IMR-90 (cell line): ENCODE measurements around the gene HLA-C. TPM values are rescaled to one million over a fixed set of nuclear protein-coding genes. Genes with fewer than 3 reads are reported as not detected.

Experiments
- ATAC-seq: fragments of 200-7000 bp; cut with Tn5 transposase; 2 replicates; pipeline ENCODE4 v1.9.1; 2020; ENCODE audit warnings: low read depth, mild to moderate bottlenecking, moderate library complexity
- BruUV-seq: library from RNA; stranded (reverse); fragments of 400-500 nt; replicated peaks from 2 replicates; lab custom pipeline; 2021; lab: Mats Ljungman, UMichigan
- CTCF ChIA-PET: fragments of 300-600 bp; formaldehyde crosslinking; extraction: SDS; loops from one replicate; lab custom pipeline; 2021; ENCODE audit warnings: antibody characterized with exemption; lab: Yijun Ruan, JAX
- POLR2A ChIA-PET: fragments of 300-600 bp; sonication (Branson Sonifier 250); formaldehyde crosslinking; loops from one replicate; lab custom pipeline; 2022; ENCODE audit warnings: antibody characterized with exemption; ENCODE audit not compliant: unreplicated experiment; lab: Charles Lee
- DNase-seq: peaks from one replicate; pipeline ENCODE4 v3.0.0; 2013
- H2AFZ ChIP-seq: replicated peaks from 2 replicates; pipeline ENCODE3; 2013; ENCODE audit warnings: low read length, mild to moderate bottlenecking; ENCODE audit not compliant: poor library complexity
- H2AK5ac ChIP-seq: 2 replicates; pipeline ENCODE4 v1.6.1; 2013; ENCODE audit warnings: low read depth, low read length, inconsistent platforms
- H2AK9ac ChIP-seq: replicated peaks from 2 replicates; pipeline ENCODE3; 2013; ENCODE audit warnings: mild to moderate bottlenecking, low read depth, low read length, moderate library complexity; ENCODE audit not compliant: poor library complexity
- H2BK120ac ChIP-seq: 2 replicates; pipeline ENCODE4 v1.6.1; 2013; ENCODE audit warnings: low read depth, low read length, inconsistent platforms
- H2BK15ac ChIP-seq: 3 replicates; pipeline ENCODE4 v1.6.1; 2013; ENCODE audit warnings: low read depth, low read length, inconsistent platforms
- H2BK20ac ChIP-seq: 2 replicates; pipeline ENCODE4 v1.6.1; 2013; ENCODE audit warnings: low read depth, mild to moderate bottlenecking, inconsistent platforms, low read length, moderate library complexity
- H2BK5ac ChIP-seq: 2 replicates; pipeline ENCODE4 v1.6.1; 2013; ENCODE audit warnings: mild to moderate bottlenecking, low read depth, low read length, inconsistent platforms; ENCODE audit not compliant: poor library complexity, severe bottlenecking
- H3K14ac ChIP-seq: replicated peaks from 2 replicates; pipeline ENCODE4 v1.6.1; 2013; ENCODE audit warnings: low read depth, low read length, inconsistent platforms
- H3K18ac ChIP-seq: 2 replicates; pipeline ENCODE4 v1.6.1; 2013; ENCODE audit warnings: low read depth, low read length, control low read depth
- H3K23ac ChIP-seq: 2 replicates; pipeline ENCODE4 v1.6.1; 2013; ENCODE audit warnings: low read depth, low read length, inconsistent platforms
- H3K27ac ChIP-seq: 2 replicates; pipeline ENCODE4 v1.5.1; 2013; ENCODE audit warnings: mild to moderate bottlenecking, control low read depth, low read length; ENCODE audit not compliant: insufficient read depth
- H3K27me3 ChIP-seq: 2 replicates; pipeline ENCODE4 v1.6.1; 2013; ENCODE audit warnings: low read length; ENCODE audit not compliant: control insufficient read depth, insufficient read depth
- H3K36me3 ChIP-seq: 2 replicates; pipeline ENCODE4 v1.6.1; 2013; ENCODE audit warnings: low read length, mixed read lengths; ENCODE audit not compliant: control insufficient read depth, insufficient read depth
- H3K4ac ChIP-seq: 2 replicates; pipeline ENCODE4 v1.6.1; 2013; ENCODE audit warnings: low read depth, low read length, inconsistent platforms
- H3K4me1 ChIP-seq: 2 replicates; pipeline ENCODE4 v1.6.1; 2013; ENCODE audit warnings: low read length, mixed read lengths; ENCODE audit not compliant: control insufficient read depth, insufficient read depth
- H3K4me2 ChIP-seq: 2 replicates; pipeline ENCODE4 v1.6.1; 2013; ENCODE audit warnings: low read depth, mild to moderate bottlenecking, control low read depth, low read length, moderate library complexity
- H3K4me3 ChIP-seq: 2 replicates; pipeline ENCODE4 v1.5.1; 2013; ENCODE audit warnings: low read depth, mild to moderate bottlenecking, control low read depth, low read length, moderate library complexity; ENCODE audit not compliant: insufficient read depth
- H3K56ac ChIP-seq: 2 replicates; pipeline ENCODE4 v1.6.1; 2013; ENCODE audit warnings: low read length, inconsistent platforms; ENCODE audit not compliant: insufficient read depth; ENCODE audit errors: extremely low read depth
- H3K79me1 ChIP-seq, 2 experiments: 2 replicates each; pipeline ENCODE4 v1.6.1; 2013; ENCODE audit warnings: low read length in 2 of 2, inconsistent platforms in 1 of 2, low read depth in 1 of 2
- H3K9ac ChIP-seq: 2 replicates; pipeline ENCODE4 v1.6.1; 2013; ENCODE audit warnings: low read depth, low read length, control low read depth
- H3K9me1 ChIP-seq: 2 replicates; pipeline ENCODE4 v1.6.1; 2013; ENCODE audit warnings: low read length, inconsistent platforms; ENCODE audit not compliant: insufficient read depth
- H3K9me3 ChIP-seq: 2 replicates; pipeline ENCODE4 v1.6.1; 2013; ENCODE audit warnings: low read length; ENCODE audit not compliant: control insufficient read depth, insufficient read depth
- H4K20me1 ChIP-seq: 2 replicates; pipeline ENCODE4 v1.6.1; 2013; ENCODE audit warnings: low read length, inconsistent platforms; ENCODE audit not compliant: insufficient read depth
- H4K5ac ChIP-seq: 2 replicates; pipeline ENCODE4 v1.6.1; 2013; ENCODE audit warnings: mild to moderate bottlenecking, low read depth, low read length, control low read depth
- H4K8ac ChIP-seq, 2 experiments: 2 replicates each; pipeline ENCODE4 v1.6.1; 2013; ENCODE audit warnings: low read depth in 2 of 2, low read length in 2 of 2, control low read depth in 1 of 2, inconsistent platforms in 1 of 2
- H4K91ac ChIP-seq: 2 replicates; pipeline ENCODE4 v1.6.1; 2013; ENCODE audit warnings: low read depth, low read length, inconsistent platforms; ENCODE audit not compliant: insufficient read depth
- BHLHE40 ChIP-seq: fragments of 150-350 bp; IDR thresholded peaks from 2 replicates; pipeline ENCODE4 v1.6.1; 2016; ENCODE audit warnings: mild to moderate bottlenecking, low read depth, low read length
- CHD1 ChIP-seq: IDR thresholded peaks from 2 replicates; pipeline ENCODE4 v1.6.1; 2012; ENCODE audit warnings: low read depth, low read length, improper control_type of control experiment
- CTCF ChIP-seq: conservative IDR thresholded peaks from 2 replicates; pipeline ENCODE4 v1.5.1; 2012; ENCODE audit warnings: mild to moderate bottlenecking, low read depth, low read length, improper control_type of control experiment
- ELK1 ChIP-seq: fragments of 150-350 bp; IDR thresholded peaks from 2 replicates; pipeline ENCODE4 v1.6.1; 2016; ENCODE audit warnings: low read depth, mild to moderate bottlenecking, low read length, moderate library complexity, borderline replicate concordance
- MAZ ChIP-seq: IDR thresholded peaks from 2 replicates; pipeline ENCODE4 v1.6.1; 2012; ENCODE audit warnings: low read depth, mild to moderate bottlenecking, low read length, improper control_type of control experiment, moderate library complexity, borderline replicate concordance
- MXI1 ChIP-seq: IDR thresholded peaks from 2 replicates; pipeline ENCODE4 v1.6.1; 2012; ENCODE audit warnings: low read depth, mild to moderate bottlenecking, low read length, moderate library complexity, borderline replicate concordance
- WGBS, 2 experiments: methylation state at CpG; one replicate each; pipeline versions ENCODE4 v1.1.5 to v1.1.7; 2013; ENCODE audit warnings: missing lambda C conversion rate in 2 of 2; ENCODE audit not compliant: insufficient read length in 1 of 2; ENCODE audit errors: extremely low coverage in 2 of 2; 5-methylcytosine and 5-hydroxymethylcytosine counted together
- dilution Hi-C: fragments of 300-500 bp; cut with HindIII; formaldehyde crosslinking; loops from one replicate; pipeline ENCODE4 v1.14.3; 2018; ENCODE audit warnings: low sequenced_read_pairs; ENCODE audit not compliant: unreplicated experiment
- in situ Hi-C: fragments of 300-500 bp; cut with MboI; formaldehyde crosslinking; loops from 3 replicates; pipeline ENCODE4 v1.14.3; 2019; ENCODE audit warnings: low sequenced_read_pairs, inconsistent platforms, mixed read lengths
- intact Hi-C: fragments of 100-400 bp; cut with micrococcal nuclease; formaldehyde crosslinking; loops from 2 replicates; pipeline ENCODE4 v1.10.0; 2022
- polyA plus RNA-seq, 3 experiments: library from polyadenylated mRNA; depleted of rRNA; stranded (reverse); fragments of >200 nt; gene quantifications; 2 replicates each; pipeline ENCODE4 v1.2.3, GENCODE V29; 2012; ENCODE audit warnings: low replicate concordance in 1 of 3
- total RNA-seq: library from RNA; depleted of rRNA; stranded (reverse); fragments of >200 nt; gene quantifications from 2 replicates; pipeline ENCODE4 v1.2.3, GENCODE V29; 2012

Gene HLA-C
- total and polyA plus RNA-seq, 2 of the 4 experiments (the other 2 are of a cell fraction), result 8.8 to 87.3 TPM

GRCh38 chr6:31272436-31272835 is 544 bp upstream of the HLA-C start:
- H3K36me3 ChIP-seq, result peaks cover 10% of the 10 kb centered on the region
- H2BK20ac ChIP-seq, result no peak overlapping the region
- no peaks in the 10 kb centered on the region; the same call in 1 of the 2 replicates for H3K9me3 ChIP-seq
- no peak overlapping the region for H4K91ac ChIP-seq
- H3K9ac ChIP-seq, result peak overlapping the region; percentile 58
- peak overlapping the region; percentile 78; the same call in 1 of the 2 replicates for H3K14ac ChIP-seq
- ATAC-seq (no peak), DNase-seq (no peak)
- H2AK5ac ChIP-seq, result no peak overlapping the region
- H3K9me1 ChIP-seq, result no peaks in the 10 kb centered on the region
- no peak overlapping the region; the same call in 1 of the 2 replicates for H3K27ac ChIP-seq
- H3K4me2 ChIP-seq, result peak overlapping the region; percentile 83
- peak overlapping the region; percentile 59 for H4K5ac ChIP-seq
- peak overlapping the region; percentile 17; the same call in 1 of the 2 replicates for H3K56ac ChIP-seq
- POLR2A ChIA-PET, result no interaction called here
- in situ Hi-C loops, result no loop called here
- H4K8ac ChIP-seq, result peak overlapping the region; percentile 72 to 85; a peak in 3 of 4 replicates
- peak overlapping the region; percentile 38 for H2BK5ac ChIP-seq
- peaks cover 9% of the 10 kb centered on the region for H3K27me3 ChIP-seq
- TF ChIP-seq CHD1 (no peak), MXI1 (no peak), ELK1 (no peak), CTCF (no peak), MAZ (no peak), BHLHE40 (no peak)
- WGBS, 2 experiments, result 17% methylated on average over 2 of the region's 4 CpGs; no CpG with 5 or more reads in 1 of the 2 experiments
- peak overlapping the region; percentile 58 for H3K4me3 ChIP-seq
- H3K4me1 ChIP-seq, result no peaks in the 10 kb centered on the region; the same call in 1 of the 2 replicates
- peaks cover 0 to 3% of the 10 kb centered on the region in 2 experiments; a peak in 1 of 4 replicates for H3K79me1 ChIP-seq
- H2AFZ ChIP-seq, result peak overlapping the region; percentile 87
- intact Hi-C loops, result loop anchor here (1.0 to 5.0 kb wide), 3 partner anchors 75 to 135 kb away; partner anchors contain the start of genes HLA-B and PSORS1C2
- H2AK9ac ChIP-seq, result no peak overlapping the region
- H4K20me1 ChIP-seq, result no peaks in the 10 kb centered on the region; the same call in 1 of the 2 replicates
- no peak overlapping the region for H2BK120ac ChIP-seq
- dilution Hi-C loops, result no loop called here
- CTCF ChIA-PET, result no interaction called here
- no TSS peak for BruUV-seq
- H3K18ac ChIP-seq, result no peak overlapping the region
- peak overlapping the region; percentile 73 for H3K4ac ChIP-seq
- 0 out of 2 replicates have a peak overlapping the region, but pooled peaks have one; percentile 60 for H3K23ac ChIP-seq
- H2BK15ac ChIP-seq, result no peak overlapping the region
